HG03139 (cell line): ENCODE results near the gene SLC38A1.
"Not testable (repeated sequence)": the region's sequence is repeated elsewhere in the genome, so short reads cannot be mapped to it uniquely, and the experiment has no call there.

Source experiments
- ATAC-seq: cut with Tn5 transposase; IDR thresholded peaks from one replicate; pipeline ENCODE4 v1.9.1; 2021; ENCODE audit not compliant: unreplicated experiment

The SLC38A1 gene

DNA sequence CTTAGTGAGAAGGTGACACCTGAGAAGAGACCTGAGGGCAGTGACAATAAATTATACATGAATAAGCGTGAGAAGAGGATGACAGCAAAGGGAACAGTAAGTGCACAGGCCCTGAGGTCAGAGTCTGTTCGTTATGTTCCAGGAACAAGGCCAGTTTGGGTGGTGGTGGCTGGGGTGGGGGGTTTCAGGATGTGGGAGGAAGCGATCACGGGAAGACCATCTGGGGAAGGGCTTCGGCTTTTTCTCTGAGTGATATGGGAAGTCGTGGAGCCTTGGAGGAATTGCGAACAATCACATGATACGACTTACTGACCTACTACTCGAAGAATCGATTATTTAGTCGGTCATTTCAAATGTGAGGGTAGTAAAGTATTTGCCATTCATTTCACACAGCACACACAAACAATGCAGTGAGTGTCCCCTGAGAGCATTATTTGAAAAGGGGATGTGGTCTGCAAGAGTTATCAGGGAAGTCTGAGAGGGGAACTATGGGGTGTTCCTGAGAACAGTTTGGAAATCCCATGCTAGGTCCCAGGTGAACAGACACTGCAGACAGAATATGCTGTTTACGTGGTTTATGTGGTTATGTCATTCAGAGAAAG lies 94.7 kb downstream of the SLC38A1 start:
- no peak for ATAC-seq

- no peak for ATAC-seq
Observed at GRCh38 chr12:46168426-46168825, 100.4 kb downstream of the SLC38A1 start.

DNA sequence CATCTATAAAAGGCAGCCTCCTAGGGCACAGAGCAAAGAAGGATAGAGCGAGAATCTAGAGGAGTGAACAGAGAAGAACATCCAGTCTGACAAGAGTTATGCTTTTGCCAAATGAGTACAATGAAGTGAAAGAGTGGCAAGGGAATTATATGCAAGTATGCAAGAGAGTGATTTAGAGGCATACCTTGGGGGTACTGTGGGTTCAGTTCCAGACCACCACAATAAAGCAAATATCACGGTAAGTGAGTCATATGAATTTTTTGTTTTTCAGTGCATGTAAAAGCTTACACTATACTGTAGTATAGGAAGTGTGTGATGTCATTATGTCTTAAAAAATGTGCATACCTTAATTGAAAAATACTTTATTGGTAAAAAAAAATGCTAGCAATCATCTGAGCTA lies 101.4 kb downstream of the SLC38A1 start:
- no peak for ATAC-seq

DNA sequence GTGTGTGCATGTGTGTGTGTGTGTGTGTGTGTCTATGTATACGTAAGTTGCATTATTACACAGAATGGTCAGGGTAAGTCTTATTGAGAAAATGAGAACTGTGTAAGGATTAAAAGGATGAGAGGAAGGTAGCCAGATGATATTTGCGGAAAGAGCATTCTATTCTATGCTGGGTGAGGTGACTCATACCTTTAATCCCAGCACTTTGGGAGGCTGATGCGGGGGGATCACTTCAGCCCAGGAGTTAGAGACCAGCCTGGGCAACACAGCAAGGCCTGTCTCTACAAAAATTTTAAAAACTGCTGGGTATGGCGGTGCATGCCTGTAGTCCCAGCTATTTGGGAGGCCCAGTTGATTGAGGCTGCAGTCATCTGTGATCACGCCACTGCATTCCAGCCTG lies 103.7 kb downstream of the SLC38A1 start:
- no peak for ATAC-seq

- ATAC-seq: no peak
Observed at GRCh38 chr12:46164186-46164761, 104.6 kb downstream of the SLC38A1 start.

- not testable (repeated sequence) for ATAC-seq
Observed at GRCh38 chr12:46162549-46163076, 106.2 kb downstream of the SLC38A1 start.

- no peak for ATAC-seq
Observed at GRCh38 chr12:46160981-46161690, 107.7 kb downstream of the SLC38A1 start.

- ATAC-seq: no peak
Observed at GRCh38 chr12:46160101-46160980, 108.5 kb downstream of the SLC38A1 start.

DNA sequence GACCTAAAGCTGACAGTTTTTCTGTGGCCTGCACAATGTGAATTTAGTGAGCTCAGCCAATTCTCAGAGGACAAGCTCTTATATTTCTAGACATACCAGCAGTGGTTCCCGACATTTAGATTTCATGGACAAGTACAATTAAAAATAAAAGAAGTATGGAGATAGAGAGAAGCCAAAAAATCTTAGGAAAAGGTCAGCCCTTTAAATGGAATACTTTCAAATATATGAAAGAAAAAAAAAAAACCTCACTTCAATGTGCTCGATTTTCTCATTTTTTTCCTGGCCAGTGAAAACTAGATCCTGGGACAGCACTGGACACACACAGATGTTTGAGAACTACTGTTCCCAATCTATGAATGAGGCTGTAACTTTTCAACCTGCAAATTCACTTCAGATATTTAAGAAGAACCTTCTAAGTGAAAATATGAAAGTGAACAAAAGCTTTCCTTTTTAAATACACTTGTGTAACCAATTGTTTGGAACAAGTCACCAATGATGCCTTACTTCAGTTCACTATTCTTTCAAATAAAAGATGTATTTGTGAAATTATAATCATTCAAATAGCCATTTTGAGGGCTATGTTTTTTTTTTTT lies 109.4 kb downstream of the SLC38A1 start:
- ATAC-seq: no peak

DNA sequence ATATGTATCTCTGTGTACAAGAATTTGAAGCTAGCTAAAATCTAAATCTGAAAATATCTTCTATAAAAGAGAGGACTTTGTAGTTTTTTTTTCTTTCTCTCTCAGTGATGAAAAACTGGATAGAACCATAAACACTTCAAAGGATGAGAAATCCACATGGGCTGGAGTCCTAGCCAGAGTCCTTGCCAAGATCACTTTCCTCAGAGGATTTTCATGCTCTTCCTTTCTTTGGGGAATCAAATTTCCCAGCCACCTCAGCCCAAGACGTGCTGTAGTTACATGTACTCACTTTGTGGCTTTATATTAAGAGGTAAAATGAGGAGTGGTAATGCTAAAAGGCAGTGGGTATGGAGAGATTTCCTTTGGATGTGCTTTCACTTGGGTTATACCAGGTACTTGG lies 110.3 kb downstream of the SLC38A1 start:
- ATAC-seq: no peak

- ATAC-seq: no peak
Observed at GRCh38 chr12:46154221-46154985, 114.4 kb downstream of the SLC38A1 start.

- no peak for ATAC-seq
Observed at GRCh38 chr12:46153268-46153872, 115.5 kb downstream of the SLC38A1 start.

- no peak for ATAC-seq
Observed at GRCh38 chr12:46152456-46152855, 116.4 kb downstream of the SLC38A1 start.

- ATAC-seq: no peak
Observed at GRCh38 chr12:46150735-46151134, 118.1 kb downstream of the SLC38A1 start.

- ATAC-seq: no peak
Observed at GRCh38 chr12:46149905-46150304, 118.9 kb downstream of the SLC38A1 start.

GRCh38 chr12:46149079-46149464 lies 119.8 kb downstream of the SLC38A1 start:
- ATAC-seq: no peak

DNA sequence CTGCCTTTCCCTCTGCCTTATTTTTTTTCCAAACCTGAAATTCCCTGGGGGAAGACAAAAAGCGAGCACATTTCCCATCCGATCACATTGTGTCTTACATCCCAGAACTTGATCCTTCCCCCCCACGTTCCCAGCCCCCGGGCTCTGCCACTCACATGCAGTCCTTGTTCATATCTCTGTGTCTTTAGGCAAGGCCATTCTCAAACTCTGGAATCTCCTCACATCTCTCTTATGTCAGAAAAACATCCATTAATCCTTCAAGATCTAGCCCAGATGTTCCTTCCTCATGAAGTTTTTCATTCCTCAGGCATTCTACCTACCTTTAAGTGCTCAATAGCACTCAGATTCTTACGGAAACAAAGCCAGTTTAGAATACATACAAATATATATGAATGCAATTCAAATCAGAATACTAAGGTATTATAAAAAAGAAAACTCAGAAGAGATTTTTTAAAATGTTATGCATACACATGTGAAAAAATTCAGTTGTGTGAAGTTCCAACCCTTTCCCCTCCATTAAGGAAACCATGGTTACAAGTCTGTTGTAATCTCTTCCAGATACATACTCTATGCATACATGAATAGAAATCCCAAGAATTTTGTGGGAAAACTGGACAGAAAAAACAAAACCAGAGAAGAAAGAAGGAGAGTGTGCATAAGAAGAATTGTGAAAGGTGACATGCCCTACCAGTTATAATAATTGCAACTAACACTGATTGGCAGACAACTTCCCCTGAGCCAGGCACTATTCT lies 120.3 kb downstream of the SLC38A1 start:
- no peak for ATAC-seq

DNA sequence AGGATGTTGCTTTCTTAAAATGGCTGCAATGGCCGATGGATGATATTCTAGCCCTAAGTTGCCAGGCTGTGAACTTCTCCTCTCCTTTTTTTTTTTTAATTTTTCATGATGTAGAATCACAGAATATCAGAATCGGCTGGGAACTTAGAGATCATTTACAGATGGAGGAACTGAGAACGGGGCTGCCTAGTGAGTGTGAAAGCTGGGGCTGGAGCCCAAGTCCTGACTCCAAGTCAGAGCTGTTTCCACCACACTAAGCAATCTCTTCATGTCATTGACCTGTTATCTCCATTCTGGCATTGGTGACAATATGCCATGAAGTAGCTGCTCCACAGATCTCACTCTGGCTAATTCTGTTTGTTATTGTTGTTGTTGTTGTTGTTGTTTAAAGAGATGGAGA lies 121.7 kb downstream of the SLC38A1 start:
- ATAC-seq: peak; percentile 71

- ATAC-seq: no peak
Observed at GRCh38 chr12:46145881-46146280, 123.0 kb downstream of the SLC38A1 start.
